NCI-H524 (cell line): Measurements from ENCODE around the gene AFAP1L1.

Source experiments
- DNase-seq, 2 experiments: peaks; one replicate each; lab custom pipeline; 2025; lab: John Stamatoyannopoulos, UW

AFAP1L1 gene

GRCh38 chr5:149271716-149272563 lies at the start of gene AFAP1L1:
AFAP1L1 (plus strand) TSS chr5:149271859; CDS start chr5:149271969, 110 bp downstream.
- peak; percentile 29 to 60 for DNase-seq

GRCh38 chr5:149223081-149223848 lies 48.4 kb upstream of the AFAP1L1 start:
- DNase-seq, result no peak

- no peak for DNase-seq
Observed at GRCh38 chr5:149224282-149224681, 47.4 kb upstream of the AFAP1L1 start.

- DNase-seq, result no peak
Observed at GRCh38 chr5:149227168-149227826, 44.4 kb upstream of the AFAP1L1 start.

GRCh38 chr5:149228618-149229297 lies 42.9 kb upstream of the AFAP1L1 start:
- peak; percentile 36 to 80 for DNase-seq

GRCh38 chr5:149229298-149229937 lies 42.2 kb upstream of the AFAP1L1 start:
- DNase-seq, result no peak

GRCh38 chr5:149235841-149236240 lies 35.8 kb upstream of the AFAP1L1 start:
- DNase-seq, result no peak

GRCh38 chr5:149237662-149238061 lies 34.0 kb upstream of the AFAP1L1 start:
- DNase-seq, result peak; percentile 33 to 65

GRCh38 chr5:149238540-149238939 lies 33.1 kb upstream of the AFAP1L1 start:
- no peak for DNase-seq

GRCh38 chr5:149239917-149240316 lies 31.7 kb upstream of the AFAP1L1 start:
- no peak for DNase-seq

- DNase-seq, result no peak
Observed at GRCh38 chr5:149240354-149240998, 31.2 kb upstream of the AFAP1L1 start.

- DNase-seq, result no peak
Observed at GRCh38 chr5:149242339-149242738, 29.3 kb upstream of the AFAP1L1 start.

- DNase-seq, result no peak
Observed at GRCh38 chr5:149246906-149247305, 24.8 kb upstream of the AFAP1L1 start.

- DNase-seq, result no peak
Observed at GRCh38 chr5:149247726-149248125, 23.9 kb upstream of the AFAP1L1 start.

- DNase-seq, result no peak
Observed at GRCh38 chr5:149251546-149251945, 20.1 kb upstream of the AFAP1L1 start.

GRCh38 chr5:149254506-149254905 lies 17.2 kb upstream of the AFAP1L1 start:
- no peak for DNase-seq

GRCh38 chr5:149256451-149256850 lies 15.2 kb upstream of the AFAP1L1 start:
- DNase-seq, result no peak

GRCh38 chr5:149257131-149257530 lies 14.5 kb upstream of the AFAP1L1 start:
- no peak for DNase-seq

- DNase-seq, result no peak
Observed at GRCh38 chr5:149257889-149258705, 13.6 kb upstream of the AFAP1L1 start.

- no peak for DNase-seq
Observed at GRCh38 chr5:149260761-149261160, 10.9 kb upstream of the AFAP1L1 start.
